ENCODE results near the gene ENTPD6.
"Not testable (repeated sequence)": the region's sequence is repeated elsewhere in the genome, so short reads cannot be mapped to it uniquely, and the experiment has no call there.

Gene ENTPD6

DNA sequence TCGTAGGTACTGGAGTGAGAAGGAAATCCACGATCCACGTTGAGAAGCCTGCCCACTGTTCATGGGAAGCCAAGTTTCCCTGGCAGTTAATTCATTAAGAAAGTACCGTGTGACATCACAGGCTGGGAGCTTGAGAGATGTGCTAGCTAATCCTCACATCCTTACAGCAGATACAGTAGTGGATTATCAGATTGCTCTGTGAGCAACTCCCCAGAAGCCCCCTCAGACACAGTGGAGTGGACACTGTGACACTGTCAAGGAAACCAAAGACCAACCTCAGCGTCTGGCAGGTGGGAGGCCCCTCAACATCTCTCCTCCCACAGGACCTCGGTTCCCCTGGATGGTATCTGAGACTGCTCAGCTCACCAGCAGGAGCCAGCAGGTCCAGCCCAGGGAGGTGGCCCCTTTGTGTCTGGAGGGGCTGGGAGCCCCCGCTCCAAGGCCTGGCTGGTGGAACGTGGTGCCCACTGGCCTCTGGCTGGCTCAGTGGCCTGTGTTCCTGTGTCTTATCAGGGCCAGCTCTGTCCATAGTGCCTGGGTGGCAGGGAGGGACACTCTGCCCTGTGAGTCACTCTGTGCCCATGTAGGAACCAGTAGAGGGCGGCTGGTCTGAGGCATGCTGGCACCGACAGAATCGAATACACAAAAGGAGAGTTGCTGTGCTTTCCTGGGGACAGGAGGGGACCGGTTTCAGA lies 59.6 kb downstream of the ENTPD6 start:
- H3K27me3 Mint-ChIP-seq, result no peaks in the 10 kb centered on the region
- no peak overlapping the region for H3K4me3 Mint-ChIP-seq
- peaks cover 25% of the 10 kb centered on the region for H3K4me1 Mint-ChIP-seq
- peaks cover 7% of the 10 kb centered on the region for H3K36me3 Mint-ChIP-seq (ENCODE audit: insufficient read depth)
- H3K27ac Mint-ChIP-seq (ENCODE audit: low read depth), result no peak overlapping the region
- DNase-seq (ENCODE audit: low spot score in 2 of 2) (no peak), ATAC-seq (replicated peaks; ENCODE audit: extremely low read depth, poor library complexity, severe bottlenecking) (no peak)
- no peaks in the 10 kb centered on the region for H3K9me3 Mint-ChIP-seq

DNA sequence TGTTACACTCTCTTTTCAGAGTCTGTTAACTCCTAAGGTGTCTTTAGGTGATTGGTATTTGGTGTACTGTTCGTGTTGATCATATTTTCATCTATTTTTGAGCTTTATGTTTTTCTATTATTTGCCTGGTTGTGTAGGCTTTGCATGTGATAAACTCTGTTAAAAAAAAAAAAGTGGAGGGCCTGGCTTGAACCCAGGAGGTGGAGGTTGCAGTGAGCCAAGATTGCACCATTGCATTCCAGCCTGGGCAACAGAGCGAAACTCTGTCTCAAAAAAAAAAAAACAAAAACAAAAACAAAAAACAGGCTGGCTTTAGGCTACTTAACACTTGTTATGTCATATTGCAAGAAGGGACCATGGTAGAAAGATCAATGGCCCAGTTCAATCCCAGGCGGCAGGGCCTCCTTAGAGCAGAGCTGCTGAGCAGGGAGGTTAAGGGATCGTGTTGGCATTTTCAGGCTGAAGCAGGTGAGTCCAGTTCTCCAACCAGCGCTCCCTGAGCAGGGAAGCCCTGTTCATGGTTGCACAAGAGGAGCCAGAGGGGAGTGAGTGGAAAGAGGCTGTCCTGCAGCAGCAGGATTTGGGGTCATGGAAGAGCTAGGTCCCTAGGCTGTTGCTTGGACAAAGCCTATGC lies 60.8 kb downstream of the ENTPD6 start:
- peaks cover 18% of the 10 kb centered on the region for H3K4me1 Mint-ChIP-seq
- no peak overlapping the region for H3K27ac Mint-ChIP-seq (ENCODE audit: low read depth)
- no peaks in the 10 kb centered on the region for H3K27me3 Mint-ChIP-seq
- no peak for DNase-seq (ENCODE audit: low spot score in 2 of 2)
- no peak for ATAC-seq (replicated peaks; ENCODE audit: extremely low read depth, poor library complexity, severe bottlenecking)
- no peaks in the 10 kb centered on the region for H3K9me3 Mint-ChIP-seq
- peaks cover 7% of the 10 kb centered on the region for H3K36me3 Mint-ChIP-seq (ENCODE audit: insufficient read depth)
- no peak overlapping the region for H3K4me3 Mint-ChIP-seq

DNA sequence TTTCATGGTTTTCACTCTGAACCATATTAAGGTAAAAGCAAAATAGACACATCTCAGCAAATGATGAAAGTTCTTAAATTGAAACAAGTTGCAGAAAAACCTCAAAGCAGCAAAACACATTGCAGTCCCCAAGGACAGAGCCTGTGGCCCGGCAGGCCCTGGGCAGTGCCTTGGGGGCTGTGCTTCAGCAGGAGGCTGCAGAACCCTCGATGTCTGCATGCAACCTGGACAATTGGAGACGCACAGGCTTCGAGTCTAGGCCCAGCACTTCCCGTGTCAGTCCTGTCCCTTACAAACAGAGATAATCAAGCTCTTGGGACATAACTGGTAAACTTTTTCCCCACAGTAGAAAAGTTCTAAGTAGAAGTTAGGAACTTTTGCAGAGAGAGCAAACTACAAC lies 61.6 kb downstream of the ENTPD6 start:
- Mint-ChIP-seq H3K4me3 (no peak overlapping the region), H3K36me3 (ENCODE audit: insufficient read depth) (peaks cover 7% of the 10 kb centered on the region), H3K4me1 (peaks cover 13% of the 10 kb centered on the region), H3K27ac (ENCODE audit: low read depth) (no peak overlapping the region), H3K9me3 (no peaks in the 10 kb centered on the region), H3K27me3 (no peaks in the 10 kb centered on the region)
- ATAC-seq (replicated peaks; ENCODE audit: extremely low read depth, poor library complexity, severe bottlenecking) (no peak), DNase-seq (ENCODE audit: low spot score in 2 of 2) (no peak)

DNA sequence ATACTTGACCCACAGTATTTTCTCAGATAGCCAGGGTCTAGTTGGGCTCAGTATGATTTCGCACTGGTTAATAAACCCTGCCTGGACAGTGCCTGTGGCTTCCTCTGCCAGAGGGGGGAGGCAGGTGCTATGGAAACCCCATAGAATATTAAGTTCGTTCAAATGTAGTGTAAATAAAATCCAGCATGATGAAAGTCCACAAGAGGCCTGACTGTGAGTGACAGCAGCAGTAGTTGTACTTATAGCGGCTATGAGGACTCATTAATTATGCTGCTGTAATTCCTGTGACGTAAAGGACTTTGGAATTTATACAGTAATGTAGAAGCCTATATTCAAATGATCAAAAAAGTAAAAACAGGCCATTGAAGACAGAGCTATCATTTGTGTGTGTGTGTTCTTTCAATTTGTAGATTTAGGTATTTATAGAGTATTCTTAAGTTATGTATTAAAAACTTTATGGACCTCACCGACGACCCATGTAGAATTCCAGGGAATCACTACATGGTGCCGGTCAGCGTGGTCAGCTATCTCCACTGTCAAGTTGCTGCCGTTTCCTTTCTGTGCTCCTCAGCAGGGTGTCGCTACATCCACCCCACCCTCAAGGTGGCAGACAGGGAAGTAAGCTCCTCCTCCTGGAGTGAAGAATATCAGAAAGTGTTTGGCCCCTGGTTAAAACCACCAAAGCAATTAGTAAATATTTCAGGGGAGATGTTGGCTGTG lies 62.4 kb downstream of the ENTPD6 start:
- Mint-ChIP-seq H3K27me3 (no peaks in the 10 kb centered on the region), H3K4me3 (no peak overlapping the region), H3K36me3 (ENCODE audit: insufficient read depth) (peaks cover 7% of the 10 kb centered on the region), H3K4me1 (peaks cover 13% of the 10 kb centered on the region), H3K9me3 (no peaks in the 10 kb centered on the region), H3K27ac (ENCODE audit: low read depth) (no peak overlapping the region)
- DNase-seq (ENCODE audit: low spot score in 2 of 2) (no peak), ATAC-seq (replicated peaks; ENCODE audit: extremely low read depth, poor library complexity, severe bottlenecking) (no peak)

DNA sequence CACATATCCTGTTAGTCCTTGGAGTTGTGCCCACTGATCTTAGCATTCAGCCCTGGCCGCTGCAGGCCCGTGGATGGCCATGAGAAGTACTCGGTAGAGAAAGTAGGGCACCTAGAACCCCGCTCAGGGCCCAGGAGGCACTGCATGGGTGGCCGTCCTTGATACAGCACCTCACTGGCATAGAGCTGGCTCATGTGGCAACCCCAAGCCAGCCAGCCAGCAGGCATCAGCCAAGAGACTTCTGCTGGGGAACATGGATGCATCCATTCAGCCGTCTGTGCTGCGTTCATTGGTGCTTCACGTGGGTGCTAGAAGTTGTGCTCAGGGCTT lies 62.9 kb downstream of the ENTPD6 start:
- peaks cover 13% of the 10 kb centered on the region for H3K4me1 Mint-ChIP-seq
- ATAC-seq (replicated peaks; ENCODE audit: extremely low read depth, poor library complexity, severe bottlenecking) (no peak), DNase-seq (ENCODE audit: low spot score in 2 of 2) (no peak)
- no peaks in the 10 kb centered on the region for H3K9me3 Mint-ChIP-seq
- H3K27ac Mint-ChIP-seq (ENCODE audit: low read depth), result no peak overlapping the region
- peaks cover 7% of the 10 kb centered on the region for H3K36me3 Mint-ChIP-seq (ENCODE audit: insufficient read depth)
- H3K27me3 Mint-ChIP-seq, result no peaks in the 10 kb centered on the region
- no peak overlapping the region for H3K4me3 Mint-ChIP-seq

DNA sequence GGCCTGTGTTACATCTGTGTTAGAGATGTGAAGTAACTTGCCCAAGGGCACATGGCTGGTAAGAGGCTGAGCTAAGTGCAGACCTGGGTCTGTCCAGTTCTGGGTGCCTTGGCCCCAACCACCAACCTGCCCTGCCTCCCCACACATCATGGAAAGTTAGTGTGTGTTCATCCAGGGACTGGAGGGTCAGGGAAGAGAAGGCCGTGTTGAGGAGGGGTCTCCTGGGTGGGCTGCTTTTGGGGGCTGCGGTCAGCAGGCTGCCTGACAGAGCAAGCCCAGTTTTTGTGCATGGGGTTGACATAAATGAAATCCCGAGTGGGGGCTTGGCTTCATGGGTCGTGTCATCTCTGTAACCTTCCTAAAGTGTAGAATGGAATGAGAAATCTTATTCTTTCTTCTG lies 63.3 kb downstream of the ENTPD6 start:
- Mint-ChIP-seq H3K4me3 (no peak overlapping the region), H3K27ac (ENCODE audit: low read depth) (no peak overlapping the region), H3K27me3 (no peaks in the 10 kb centered on the region), H3K9me3 (no peaks in the 10 kb centered on the region), H3K4me1 (peaks cover 13% of the 10 kb centered on the region), H3K36me3 (ENCODE audit: insufficient read depth) (peaks cover 7% of the 10 kb centered on the region)
- no peak for DNase-seq (ENCODE audit: low spot score in 2 of 2)
- ATAC-seq (replicated peaks; ENCODE audit: extremely low read depth, poor library complexity, severe bottlenecking), result no peak

DNA sequence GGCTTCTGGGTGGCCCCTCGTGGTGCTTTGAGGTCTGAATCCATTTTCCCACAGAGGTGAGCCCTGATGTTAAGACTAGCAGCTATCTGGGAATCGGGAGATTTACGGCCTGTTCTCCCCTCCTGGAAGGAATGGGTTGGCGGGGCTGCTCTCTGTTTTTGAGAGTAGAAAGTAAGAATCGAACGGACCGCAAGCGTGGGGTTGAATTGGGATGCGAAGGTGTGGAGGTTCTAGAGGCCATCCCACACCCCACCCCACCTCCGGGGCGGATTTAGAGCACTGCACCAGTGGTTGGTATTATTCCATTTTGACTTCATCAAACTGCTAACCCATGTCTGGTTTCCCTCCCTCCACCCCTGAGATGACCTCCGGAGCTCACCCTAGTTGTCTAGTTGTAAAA lies 63.8 kb downstream of the ENTPD6 start:
- Mint-ChIP-seq H3K4me1 (peaks cover 13% of the 10 kb centered on the region), H3K4me3 (no peak overlapping the region)
- no peak for ATAC-seq (replicated peaks; ENCODE audit: extremely low read depth, poor library complexity, severe bottlenecking)

DNA sequence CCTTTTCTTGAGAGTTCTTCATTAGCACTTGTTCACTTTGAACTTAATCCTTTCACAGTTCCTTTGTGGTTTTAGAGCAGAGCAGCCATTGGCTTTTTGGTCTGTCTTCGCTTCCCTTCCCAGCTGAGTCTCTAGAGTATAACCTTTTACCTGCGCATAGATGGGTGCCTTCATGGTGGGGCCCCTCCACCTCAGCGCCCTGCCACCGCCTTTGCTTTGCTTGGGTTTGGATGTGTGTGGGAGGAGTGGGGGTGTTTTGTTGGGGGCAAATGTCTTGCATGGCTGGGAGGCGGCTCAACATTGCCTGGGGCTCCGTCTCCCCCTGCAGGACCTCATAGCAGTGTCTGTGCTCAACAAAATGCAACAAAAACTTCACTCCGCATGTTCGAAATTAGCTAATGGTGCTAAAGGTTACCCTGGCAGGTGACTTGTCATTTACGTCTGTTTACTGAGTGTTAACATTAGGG lies 64.3 kb downstream of the ENTPD6 start:
- DNase-seq (ENCODE audit: low spot score in 2 of 2) (no peak), ATAC-seq (replicated peaks; ENCODE audit: extremely low read depth, poor library complexity, severe bottlenecking) (no peak)
- Mint-ChIP-seq H3K27ac (ENCODE audit: low read depth) (no peak overlapping the region), H3K36me3 (ENCODE audit: insufficient read depth) (peaks cover 7% of the 10 kb centered on the region), H3K9me3 (no peaks in the 10 kb centered on the region), H3K4me1 (peaks cover 13% of the 10 kb centered on the region), H3K27me3 (no peaks in the 10 kb centered on the region), H3K4me3 (no peak overlapping the region)

More for the DNA sequence above, 63.8 kb downstream of the ENTPD6 start:
- H3K9me3 Mint-ChIP-seq, result no peaks in the 10 kb centered on the region
- no peak for DNase-seq (ENCODE audit: low spot score in 2 of 2)
- no peak overlapping the region for H3K27ac Mint-ChIP-seq (ENCODE audit: low read depth)
- no peaks in the 10 kb centered on the region for H3K27me3 Mint-ChIP-seq
- H3K36me3 Mint-ChIP-seq (ENCODE audit: insufficient read depth), result peaks cover 7% of the 10 kb centered on the region

DNA sequence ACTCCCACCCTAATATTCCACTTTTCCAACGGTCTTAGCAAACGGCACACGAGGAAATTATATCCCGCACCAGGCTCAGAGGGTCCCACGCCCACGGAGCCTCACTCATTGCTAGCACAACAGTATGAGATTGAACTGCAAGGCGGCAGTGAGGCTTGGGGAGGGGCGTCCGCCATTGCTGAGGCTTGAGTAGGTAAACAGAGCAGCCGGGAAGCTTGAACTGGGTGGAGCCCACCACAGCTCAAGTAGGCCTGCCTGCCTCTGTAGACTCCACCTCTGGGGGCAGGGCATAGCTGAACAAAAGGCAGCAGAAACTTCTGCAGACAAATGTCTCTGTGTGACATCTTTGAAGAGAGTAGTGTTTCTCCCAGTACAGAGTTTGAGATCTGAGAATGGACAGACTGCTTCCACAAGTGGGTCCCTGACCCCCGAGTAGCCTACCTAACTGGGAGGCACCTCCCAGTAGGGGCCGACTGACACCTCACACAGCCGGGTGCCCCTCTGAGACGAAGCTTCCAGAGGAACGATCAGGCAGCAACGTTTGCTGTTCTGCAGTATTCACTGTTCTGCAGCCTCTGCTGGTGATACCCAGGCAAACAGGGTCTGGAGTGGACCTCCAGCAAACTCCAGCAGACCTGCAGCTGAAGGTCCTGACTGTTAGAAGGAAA lies 65.4 kb downstream of the ENTPD6 start:
- not testable (repeated sequence) for H3K9me3 Mint-ChIP-seq; H3K27me3 Mint-ChIP-seq; H3K4me3 Mint-ChIP-seq; DNase-seq (ENCODE audit: low spot score in 2 of 2); H3K36me3 Mint-ChIP-seq (ENCODE audit: insufficient read depth); ATAC-seq (replicated peaks; ENCODE audit: extremely low read depth, poor library complexity, severe bottlenecking); H3K27ac Mint-ChIP-seq (ENCODE audit: low read depth)
- H3K4me1 Mint-ChIP-seq, result peaks cover 12% of the 10 kb centered on the region

DNA sequence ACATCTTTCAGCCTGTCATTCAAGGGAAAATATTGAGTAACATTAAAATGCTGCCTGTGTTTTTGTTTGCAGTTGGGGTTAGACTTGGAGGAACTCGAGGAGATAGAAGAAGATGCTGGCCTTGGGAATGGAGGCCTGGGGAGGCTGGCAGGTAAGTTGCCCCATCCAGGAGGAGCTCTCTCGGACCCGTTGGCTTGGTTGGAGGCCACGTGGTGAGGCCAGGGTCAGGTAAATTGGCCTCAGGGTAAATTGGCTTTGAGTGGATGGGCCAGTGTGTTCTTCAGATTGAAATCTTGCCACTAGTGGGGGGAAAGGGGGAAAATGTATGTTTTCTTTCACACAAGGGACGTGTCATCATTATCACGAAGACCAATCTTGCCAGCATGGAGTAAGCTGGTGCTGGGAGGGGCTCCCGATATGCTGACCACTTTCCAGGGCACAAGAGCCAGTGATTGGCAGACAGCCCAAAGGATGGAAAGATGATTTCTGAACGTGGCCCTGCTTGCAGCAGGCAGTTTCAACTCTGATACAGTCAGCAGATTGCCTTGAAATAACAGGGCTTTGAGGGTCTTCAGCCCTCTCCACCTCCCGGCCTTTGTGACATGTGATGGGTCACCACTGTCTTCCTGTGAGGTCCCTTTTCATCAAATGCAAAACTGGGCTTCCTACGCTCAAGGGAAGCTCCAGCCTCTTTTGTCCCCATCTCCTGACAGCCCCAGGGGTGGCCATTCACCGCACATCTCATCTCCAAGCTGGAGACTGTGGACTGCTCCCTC lies 73.7 kb downstream of the ENTPD6 start:
- peaks cover 15% of the 10 kb centered on the region for H3K36me3 Mint-ChIP-seq (ENCODE audit: insufficient read depth)
- ATAC-seq (replicated peaks; ENCODE audit: extremely low read depth, poor library complexity, severe bottlenecking) (no peak), DNase-seq (ENCODE audit: low spot score in 2 of 2) (no peak)
- no peak overlapping the region for H3K4me3 Mint-ChIP-seq
- peak overlapping the region; percentile 15 for H3K27ac Mint-ChIP-seq (ENCODE audit: low read depth)
- no peaks in the 10 kb centered on the region for H3K27me3 Mint-ChIP-seq
- H3K9me3 Mint-ChIP-seq, result no peaks in the 10 kb centered on the region
- H3K4me1 Mint-ChIP-seq, result peaks cover 5% of the 10 kb centered on the region

DNA sequence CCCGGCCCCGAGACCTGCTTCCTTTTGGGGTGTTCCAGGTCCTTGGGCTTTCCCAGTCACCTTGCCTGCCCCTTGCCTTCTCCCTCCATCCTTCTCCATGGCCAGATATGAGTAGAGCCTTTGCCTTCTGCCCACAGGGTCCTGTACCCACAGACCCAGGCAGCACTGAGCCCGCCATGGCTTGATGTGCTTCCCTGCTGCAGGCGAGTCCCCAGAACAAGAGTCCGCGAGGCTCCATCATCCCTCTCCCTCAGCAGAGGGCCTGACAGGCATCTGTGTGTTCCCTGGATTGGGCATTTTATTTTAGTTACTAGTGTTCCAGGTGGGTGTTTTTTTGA lies 74.3 kb downstream of the ENTPD6 start:
- no peak overlapping the region for H3K27ac Mint-ChIP-seq (ENCODE audit: low read depth)
- peaks cover 18% of the 10 kb centered on the region for H3K36me3 Mint-ChIP-seq (ENCODE audit: insufficient read depth)
- H3K4me1 Mint-ChIP-seq, result peaks cover 5% of the 10 kb centered on the region
- no peak overlapping the region for H3K4me3 Mint-ChIP-seq
- H3K9me3 Mint-ChIP-seq, result no peaks in the 10 kb centered on the region
- H3K27me3 Mint-ChIP-seq, result no peaks in the 10 kb centered on the region
- DNase-seq (ENCODE audit: low spot score in 2 of 2) (no peak), ATAC-seq (replicated peaks; ENCODE audit: extremely low read depth, poor library complexity, severe bottlenecking) (no peak)

DNA sequence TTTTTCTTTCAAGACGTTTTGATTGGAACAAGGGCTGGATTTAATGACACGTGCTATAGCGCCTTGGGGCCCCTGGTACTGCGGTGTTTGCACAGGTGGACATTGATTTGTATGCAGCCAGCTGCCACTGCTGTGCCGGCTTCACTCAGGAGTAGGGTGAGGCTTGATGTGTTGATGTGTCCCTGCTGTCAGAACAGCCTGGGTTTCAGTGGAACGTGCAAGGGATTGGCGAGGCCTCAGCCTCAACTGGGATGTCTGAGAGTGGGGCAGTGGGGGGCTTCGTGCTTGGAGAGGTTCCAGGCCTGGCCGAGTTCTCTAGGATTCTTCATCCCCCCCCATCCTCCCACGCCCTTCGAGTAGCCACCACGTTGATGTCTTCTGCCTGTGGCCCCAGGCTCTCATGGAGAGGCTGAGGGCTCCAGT lies 75.3 kb downstream of the ENTPD6 start:
- no peak overlapping the region for H3K27ac Mint-ChIP-seq (ENCODE audit: low read depth)
- ATAC-seq (replicated peaks; ENCODE audit: extremely low read depth, poor library complexity, severe bottlenecking) (no peak), DNase-seq (ENCODE audit: low spot score in 2 of 2) (no peak)
- peaks cover 12% of the 10 kb centered on the region for H3K4me1 Mint-ChIP-seq
- H3K4me3 Mint-ChIP-seq, result no peak overlapping the region
- H3K9me3 Mint-ChIP-seq, result no peaks in the 10 kb centered on the region
- no peaks in the 10 kb centered on the region for H3K27me3 Mint-ChIP-seq
- H3K36me3 Mint-ChIP-seq (ENCODE audit: insufficient read depth), result peaks cover 22% of the 10 kb centered on the region
